NCI-H524 treated with DMSO at 0.1 percent for 48 hours (cell line): ENCODE results near the gene ADGRE1.
"Not testable (repeated sequence)": the region's sequence is repeated elsewhere in the genome, so short reads cannot be mapped to it uniquely, and the experiment has no call there.

ENCODE experiments used
- DNase-seq: peaks from one replicate; lab custom pipeline; 2025; lab: John Stamatoyannopoulos, UW

Gene ADGRE1, protein sequence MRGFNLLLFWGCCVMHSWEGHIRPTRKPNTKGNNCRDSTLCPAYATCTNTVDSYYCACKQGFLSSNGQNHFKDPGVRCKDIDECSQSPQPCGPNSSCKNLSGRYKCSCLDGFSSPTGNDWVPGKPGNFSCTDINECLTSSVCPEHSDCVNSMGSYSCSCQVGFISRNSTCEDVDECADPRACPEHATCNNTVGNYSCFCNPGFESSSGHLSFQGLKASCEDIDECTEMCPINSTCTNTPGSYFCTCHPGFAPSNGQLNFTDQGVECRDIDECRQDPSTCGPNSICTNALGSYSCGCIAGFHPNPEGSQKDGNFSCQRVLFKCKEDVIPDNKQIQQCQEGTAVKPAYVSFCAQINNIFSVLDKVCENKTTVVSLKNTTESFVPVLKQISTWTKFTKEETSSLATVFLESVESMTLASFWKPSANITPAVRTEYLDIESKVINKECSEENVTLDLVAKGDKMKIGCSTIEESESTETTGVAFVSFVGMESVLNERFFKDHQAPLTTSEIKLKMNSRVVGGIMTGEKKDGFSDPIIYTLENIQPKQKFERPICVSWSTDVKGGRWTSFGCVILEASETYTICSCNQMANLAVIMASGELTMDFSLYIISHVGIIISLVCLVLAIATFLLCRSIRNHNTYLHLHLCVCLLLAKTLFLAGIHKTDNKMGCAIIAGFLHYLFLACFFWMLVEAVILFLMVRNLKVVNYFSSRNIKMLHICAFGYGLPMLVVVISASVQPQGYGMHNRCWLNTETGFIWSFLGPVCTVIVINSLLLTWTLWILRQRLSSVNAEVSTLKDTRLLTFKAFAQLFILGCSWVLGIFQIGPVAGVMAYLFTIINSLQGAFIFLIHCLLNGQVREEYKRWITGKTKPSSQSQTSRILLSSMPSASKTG

DNA sequence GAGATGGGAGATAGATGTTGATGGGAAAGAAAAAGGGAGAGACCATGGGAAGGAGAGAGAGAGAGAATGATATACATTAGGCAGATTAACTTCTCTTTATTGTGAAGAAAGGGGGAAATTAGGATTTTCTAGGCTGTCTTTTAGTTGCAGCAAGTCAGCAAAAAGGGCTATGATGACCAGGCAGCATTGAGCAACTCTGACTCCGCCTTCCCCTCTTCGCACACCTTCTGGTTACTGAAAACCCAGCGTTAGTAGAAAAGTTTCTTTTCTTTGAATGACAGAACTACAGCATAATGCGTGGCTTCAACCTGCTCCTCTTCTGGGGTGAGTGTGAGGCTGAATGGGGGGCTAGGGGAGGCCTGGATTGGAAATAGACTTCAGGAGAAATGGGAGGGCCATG, at the start of gene ADGRE1:
ADGRE1 (plus strand) TSS at position 264 of the 400 bp plus-strand sequence; CDS start at position 294, 30 bp downstream.
- no peak for DNase-seq

DNA sequence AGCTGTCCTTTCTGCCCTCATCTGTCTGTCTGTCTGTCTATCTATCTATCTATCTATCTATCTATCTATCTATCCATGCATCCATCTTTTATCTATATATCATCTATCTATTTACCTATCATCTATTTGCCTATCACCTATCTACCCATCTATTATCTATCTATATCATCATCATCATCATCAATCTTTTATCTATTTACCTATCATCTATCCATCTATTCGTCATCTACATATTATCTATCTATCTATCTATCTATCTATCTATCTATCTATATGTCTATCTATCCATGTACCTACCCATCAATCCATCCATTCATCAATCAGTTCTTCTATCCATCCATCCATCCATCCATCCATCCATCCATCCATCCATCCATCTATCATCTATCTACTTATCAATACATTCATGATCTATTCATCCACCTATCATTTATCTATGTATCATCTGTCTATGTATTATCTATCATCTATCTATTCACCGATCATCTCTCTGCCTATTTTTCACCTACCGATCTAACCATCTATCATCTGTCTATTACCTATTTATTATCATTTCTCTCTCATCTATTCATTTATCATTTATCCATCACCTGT, 49.2 kb upstream of the ADGRE1 start:
- no peak for DNase-seq

DNA sequence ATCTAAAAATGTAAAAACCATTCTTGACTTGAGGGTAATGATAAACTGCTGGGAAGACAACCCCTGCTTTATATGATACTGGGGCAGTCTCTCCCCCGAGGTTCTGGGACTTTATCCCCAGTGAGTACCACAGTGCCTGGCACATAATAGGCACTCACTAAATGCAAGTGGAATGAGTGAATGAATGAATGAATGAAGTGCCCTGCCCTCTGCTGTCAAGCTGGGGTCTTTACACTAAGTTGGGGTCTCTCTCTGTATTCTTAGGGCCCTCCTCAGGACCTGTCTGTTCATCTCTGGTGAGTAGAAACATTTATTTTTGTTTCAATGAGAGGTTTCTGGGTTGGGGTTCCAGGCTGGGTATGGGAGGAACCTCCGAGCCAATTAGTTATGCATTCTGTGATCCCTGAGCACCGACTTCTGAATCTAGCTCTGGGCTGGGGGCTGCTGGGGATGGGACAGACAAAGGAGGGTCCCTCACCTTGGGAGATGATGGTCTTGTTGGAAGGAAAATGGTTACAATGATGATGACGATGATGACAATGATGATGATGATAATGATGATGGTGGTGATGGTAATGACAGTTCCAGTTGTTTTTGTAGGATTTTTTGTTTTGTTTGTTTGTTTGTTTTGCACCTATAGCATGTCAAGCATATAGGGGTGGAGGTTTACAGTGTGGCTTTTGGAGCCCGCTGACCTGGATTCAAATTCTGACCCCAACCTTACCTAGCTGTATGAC, 44.3 kb upstream of the ADGRE1 start:
- DNase-seq, result no peak

DNA sequence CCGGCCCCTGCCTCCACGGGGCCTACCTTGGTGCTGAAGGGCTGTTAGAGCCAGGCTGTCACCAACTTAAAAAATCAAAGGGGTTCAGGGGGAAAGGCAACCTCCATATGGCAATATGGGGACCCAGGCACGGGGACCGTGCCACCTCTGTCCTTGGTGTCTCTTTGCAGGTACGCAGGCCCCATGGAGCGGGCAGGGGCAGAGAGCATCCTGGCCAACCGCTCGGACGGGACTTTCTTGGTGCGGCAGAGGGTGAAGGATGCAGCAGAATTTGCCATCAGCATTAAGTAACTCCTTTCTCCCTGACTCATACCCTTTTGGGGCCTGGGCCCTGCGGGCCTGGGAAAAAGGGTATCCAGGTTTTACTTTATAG, 39.6 kb upstream of the ADGRE1 start:
- DNase-seq, result no peak

DNA sequence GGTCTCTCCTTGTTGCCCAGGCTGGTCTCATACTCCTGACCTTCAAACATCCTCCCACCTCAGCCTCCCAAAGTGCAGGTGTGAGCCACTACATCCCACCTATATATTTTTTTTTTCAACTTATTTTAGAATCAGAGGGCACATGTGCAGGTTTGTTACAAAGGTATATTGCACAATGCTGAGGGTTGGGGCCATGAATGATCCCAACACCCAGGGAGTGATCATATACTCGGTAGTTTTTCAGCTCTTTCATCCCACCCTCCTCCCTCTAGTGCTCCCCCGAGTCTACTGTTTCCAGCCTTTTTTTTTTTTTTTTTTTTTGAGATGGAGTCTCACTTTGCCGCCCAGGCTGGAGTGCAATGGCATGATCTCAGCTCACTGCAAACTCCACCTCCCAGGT, 38.4 kb upstream of the ADGRE1 start:
- no peak for DNase-seq

DNA sequence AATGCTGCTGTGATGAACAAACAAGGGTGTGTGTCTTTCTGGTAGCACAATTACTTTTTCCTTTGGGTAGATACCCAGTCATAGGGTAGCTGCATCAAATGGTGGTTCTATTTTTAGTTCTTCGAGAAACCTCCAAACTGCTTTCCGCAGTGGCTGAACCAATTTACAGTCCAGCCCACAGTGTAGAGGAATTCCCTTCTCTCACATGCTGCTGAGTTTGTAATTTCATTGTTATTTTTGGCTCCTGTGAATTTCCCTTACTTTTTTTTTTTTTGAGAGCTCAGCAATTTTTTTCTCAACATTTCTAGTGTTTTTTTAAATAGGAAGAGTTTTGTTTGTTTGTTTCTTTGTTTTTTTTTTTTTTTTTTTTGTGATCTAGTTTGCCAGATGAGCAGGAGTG, 37.5 kb upstream of the ADGRE1 start:
- no peak for DNase-seq

DNA sequence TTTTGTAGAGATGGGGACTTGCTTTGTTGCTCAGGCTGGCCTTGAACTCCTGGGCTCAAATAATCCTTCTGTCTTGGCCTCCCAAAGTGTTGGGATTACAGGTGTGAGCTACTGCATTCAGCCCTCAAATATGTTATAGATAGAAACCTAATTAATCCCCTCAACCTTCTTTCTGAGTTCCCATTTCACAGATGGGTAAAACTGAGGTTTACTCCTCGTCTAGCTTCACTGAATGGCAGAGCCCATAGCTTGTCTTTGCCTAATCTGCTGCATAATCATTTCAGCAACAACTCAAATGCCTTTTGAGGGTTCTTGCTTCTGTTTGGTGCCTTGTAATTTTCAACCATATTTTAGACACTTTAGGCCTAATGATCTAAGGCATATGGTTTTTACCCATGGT, 36.0 kb upstream of the ADGRE1 start:
- DNase-seq, result no peak

DNA sequence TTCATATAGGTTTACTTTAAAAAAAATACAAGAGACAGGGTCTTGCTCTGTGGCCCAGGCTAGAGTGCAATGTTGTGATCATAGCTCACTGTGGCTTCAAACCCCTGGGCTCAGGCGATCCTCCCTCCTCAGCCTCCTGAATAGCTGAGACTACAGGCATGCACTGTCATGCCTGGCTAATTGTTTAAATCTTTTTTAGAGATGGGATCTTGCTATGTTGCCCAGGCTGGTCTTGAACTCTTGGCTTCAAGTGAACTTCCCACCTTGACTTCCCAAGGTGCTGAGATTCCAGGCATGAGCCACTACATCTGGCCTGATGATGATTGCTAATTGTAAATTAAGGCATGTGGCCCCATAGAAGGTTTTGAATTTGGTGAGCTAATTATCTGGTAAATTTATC, 35.4 kb upstream of the ADGRE1 start:
- no peak for DNase-seq

DNA sequence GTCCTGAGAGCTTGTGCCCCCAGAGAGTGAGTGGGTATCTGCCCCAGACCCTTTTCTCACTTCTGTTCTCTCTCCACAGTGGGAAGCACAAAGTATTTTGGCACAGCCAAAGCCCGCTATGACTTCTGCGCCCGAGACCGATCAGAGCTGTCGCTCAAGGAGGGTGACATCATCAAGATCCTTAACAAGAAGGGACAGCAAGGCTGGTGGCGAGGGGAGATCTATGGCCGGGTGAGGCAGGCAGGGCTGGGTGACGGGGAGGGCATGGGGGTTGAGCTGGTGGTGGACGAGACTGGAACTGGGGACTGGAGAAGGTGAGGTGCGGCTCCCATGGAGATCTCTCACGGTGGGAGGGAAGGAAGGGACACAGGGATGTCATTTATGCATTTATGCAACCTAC, 33.5 kb upstream of the ADGRE1 start:
- no peak for DNase-seq

DNA sequence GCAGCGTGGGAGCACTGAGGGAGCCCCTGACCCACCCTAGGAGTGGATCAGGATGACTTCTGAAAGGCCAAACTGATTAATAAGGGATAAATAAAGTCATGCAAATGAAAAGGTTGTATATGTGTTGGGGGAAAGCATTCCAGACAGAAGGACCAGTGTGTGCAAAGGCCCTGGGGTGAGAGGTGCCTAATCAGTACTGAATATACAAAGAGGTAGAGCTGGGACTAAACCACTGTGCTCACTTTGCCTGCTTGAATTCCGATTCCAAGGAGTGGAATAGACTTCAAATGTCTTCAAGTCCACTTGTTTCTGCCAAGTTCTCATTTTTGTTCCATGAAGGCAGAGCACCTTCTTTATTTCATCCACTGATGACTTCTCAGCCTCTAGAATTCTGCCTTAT, 32.6 kb upstream of the ADGRE1 start:
- DNase-seq, result no peak

DNA sequence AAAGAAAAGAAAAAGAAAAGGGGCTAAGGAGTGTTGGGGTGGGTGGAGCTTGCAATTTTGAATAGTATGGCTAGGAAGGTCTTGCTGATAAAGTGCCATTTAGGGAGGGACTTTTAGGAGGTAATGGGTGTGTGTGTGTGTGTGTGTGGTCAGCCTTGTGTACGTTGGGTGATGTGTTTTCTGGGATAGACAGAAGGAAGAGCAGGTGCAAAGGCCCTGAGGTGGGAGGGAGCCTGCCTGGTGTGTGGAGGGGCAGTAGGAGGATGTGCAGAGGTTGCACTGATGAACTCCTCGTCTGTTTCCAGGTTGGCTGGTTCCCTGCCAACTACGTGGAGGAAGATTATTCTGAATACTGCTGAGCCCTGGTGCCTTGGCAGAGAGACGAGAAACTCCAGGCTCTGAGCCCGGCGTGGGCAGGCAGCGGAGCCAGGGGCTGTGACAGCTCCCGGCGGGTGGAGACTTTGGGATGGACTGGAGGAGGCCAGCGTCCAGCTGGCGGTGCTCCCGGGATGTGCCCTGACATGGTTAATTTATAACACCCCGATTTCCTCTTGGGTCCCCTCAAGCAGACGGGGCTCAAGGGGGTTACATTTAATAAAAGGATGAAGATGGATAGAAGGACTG, 30.5 kb upstream of the ADGRE1 start:
- DNase-seq, result no peak

DNA sequence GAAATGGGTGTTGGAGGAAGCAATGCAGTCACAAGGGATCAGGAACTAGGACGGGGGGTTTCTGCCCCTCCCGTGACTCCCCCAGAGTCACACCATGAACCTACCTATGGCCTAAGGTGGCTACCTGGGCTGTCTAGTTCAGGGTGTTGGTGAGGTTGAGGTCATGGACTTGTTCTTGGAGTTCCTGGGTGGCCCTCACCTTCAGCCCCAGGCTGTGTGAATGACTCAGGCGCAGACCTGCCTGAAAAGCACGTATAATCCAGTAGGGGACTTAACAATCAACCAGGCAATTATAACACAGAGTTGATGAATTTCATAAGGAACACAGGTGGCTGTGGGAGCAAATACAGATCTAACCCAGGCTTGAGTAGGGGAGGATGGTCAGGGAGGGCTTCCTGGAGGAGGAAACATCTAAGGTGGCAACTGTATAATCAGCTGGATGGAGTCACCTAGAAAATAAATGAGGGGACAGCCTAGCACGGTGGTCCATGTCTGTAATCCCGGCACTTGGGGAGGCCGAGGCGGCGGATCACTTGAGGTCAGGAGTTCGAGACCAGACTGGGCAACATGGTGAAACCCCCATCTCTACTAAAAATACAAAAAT, 25.6 kb upstream of the ADGRE1 start:
- DNase-seq, result no peak

DNA sequence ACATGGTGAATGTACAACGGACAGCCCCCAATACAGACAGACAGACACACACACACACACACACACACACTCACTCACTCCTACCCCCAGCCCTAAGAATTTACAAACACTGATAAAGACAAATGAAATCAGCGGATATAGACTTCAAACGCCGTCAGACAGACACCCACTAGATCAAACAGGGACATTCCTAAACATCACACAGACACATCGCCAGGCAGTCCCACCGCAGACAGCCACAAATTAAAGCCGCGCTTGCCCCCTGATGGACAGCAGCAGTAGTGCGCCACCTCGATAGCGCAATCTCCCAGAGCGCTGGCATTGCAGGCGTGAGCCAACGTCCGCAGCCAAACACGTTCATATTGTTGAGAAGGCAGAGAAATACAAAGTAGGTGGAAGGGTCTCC, 24.7 kb upstream of the ADGRE1 start:
- peak; percentile 53 for DNase-seq

DNA sequence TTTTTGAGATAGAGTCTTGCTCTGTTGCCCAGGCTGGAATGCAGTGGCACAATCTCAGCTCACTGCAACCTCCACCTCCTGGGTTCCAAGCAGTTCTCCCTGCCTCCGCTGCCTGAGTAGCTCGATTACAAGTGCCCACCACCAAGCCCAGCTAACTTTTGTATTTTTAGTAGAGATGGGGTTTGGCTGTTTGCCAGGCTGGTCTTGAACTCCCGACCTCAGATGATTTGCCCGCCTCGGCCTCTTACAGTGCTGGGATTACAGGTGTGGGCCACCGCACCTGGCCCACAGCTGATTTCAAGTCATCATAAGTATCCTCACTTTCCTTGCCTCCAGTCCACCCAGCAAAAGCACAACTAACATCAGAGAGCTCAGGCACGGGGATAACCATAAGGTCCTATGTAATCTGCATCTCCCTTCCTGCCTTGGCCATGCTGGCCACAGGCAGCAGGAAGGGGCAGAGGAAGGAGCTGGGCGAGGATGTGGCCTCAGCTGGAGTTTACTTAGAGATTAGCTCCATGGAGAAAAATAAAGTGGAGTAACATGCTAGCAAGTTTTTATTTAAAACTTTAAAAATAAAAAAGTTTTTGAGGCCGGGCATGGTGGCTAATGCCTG, 22.9 kb upstream of the ADGRE1 start:
- DNase-seq, result no peak

DNA sequence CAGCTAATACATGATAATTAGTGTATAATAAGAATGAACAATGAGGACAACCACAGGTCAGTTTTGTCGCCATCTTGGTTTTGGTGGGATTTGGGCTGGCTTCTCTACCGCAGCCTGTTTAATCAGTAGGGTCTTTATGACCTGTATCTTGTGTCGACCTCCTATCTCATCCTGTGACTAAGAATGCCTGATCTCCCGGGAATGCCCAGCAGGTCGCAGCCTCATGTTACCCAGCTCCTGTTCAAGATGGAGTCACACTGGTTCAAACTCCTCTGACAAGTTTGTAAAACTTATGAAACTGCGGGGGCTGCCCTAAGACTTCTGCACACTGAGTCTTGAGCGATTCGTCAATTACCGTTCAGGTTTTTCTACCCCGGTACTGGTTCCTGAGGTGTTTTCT, 21.5 kb upstream of the ADGRE1 start:
- no peak for DNase-seq

DNA sequence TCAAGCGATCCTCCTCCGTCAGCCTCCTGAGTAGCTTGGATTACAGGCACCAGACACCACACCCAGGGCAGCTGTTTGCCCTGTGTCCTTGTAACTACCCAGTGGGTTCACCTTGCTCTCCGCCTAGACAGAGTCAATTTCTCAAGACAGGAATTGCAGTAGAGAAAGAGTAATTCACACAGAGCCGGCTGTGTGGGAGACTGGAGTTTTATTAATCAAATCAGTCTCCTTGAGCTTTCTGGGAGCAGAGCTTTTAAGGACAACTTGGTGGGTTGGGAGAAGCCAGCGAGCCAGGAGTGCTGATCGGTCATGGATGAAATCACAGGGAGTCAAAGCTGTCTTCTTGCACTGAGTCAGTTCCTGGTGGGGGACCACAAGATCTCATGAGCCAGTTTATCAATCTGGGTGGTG, 20.6 kb upstream of the ADGRE1 start:
- DNase-seq, result no peak

DNA sequence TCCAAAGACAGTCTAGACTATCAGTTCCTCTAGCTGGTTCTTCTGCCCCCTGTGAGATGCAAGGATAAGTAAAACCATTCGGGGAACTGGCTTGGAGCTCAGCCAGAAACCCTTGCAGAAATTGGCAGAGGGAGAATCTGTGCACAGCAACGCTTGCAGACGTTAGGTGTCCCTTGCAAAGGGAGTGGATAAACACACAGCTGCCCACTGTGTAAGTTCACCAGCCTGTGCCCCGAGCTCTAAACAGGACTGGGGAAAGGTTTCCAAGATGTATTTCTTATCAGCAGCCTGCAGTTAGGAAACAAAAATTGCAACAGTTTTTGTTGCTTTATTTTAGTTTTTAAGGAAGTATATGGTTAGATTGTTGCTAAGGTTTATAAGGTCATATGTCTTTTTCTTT, 19.0 kb upstream of the ADGRE1 start:
- DNase-seq, result no peak

DNA sequence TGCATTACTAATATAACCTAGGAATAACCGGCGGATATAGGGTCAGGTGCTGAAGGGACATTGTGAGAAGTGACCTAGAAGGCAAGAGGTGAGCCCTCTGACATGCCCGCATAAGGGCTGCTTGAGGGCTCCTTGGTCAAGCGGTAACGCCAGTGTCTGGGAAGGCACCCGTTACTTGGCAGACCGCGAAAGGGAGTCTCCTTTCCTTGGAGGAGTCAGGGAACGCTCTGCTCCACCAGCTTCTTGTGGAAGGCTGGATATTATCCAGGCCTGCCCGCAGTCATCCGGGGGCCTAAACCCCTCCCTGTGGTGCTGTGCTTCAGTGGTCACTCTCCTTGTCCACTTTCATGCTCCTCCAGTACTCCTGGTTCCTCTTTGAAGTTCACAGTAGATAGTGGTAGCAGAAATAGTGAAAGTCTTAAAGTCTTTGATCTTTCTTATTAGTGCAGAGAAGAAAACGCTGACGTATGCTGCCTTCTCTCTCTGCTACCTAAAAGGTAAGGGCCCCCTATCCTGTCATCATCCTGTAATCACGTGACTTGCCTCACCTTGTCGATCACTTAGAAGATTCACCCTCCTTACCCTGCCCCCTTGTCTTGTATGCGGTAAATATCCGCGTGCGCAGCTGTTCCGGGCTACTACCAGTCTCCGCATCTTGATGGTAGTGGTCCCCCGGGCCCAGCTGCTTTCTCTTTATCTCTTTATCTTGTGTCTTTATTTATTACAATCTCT, 18.1 kb upstream of the ADGRE1 start:
- DNase-seq, result not testable (repeated sequence)

DNA sequence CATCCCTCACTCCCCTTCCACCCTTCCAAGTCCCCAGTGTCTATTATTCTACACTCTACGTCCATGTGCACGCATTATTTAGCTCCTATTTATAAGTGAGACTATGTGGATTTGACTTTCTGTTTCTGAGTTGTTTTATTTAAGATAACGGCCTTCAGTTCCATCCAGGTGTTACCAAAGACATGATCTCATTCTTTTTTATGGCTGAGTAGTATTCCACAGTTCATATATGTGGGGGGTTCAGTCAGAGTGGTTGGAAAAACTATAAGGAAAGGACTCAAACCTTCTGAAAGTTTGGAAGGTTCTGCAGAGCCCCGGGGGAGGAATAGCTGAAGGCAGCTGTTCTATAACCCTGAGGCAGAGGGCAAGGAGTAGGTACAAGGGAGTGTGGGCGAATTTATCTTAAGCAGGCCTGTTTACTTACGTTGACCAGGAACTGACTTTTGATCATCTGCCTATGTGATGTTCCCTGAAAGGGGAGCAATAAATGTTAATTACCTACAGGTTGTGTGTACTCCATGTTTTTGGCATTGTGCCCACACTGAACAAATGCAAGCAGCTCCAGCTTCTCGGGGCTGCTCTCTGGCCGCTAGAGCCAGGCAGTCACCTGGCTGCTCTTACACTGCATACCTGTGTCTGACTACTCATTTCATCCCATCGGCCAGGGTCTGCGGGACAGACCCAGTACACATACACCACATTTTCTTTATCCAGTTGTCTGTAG, 13.5 kb upstream of the ADGRE1 start:
- no peak for DNase-seq
